Left lung (tissue), 10 donors: ENCODE measurements around the gene MECR. TPM values are rescaled to one million over a fixed set of nuclear protein-coding genes. Genes with fewer than 3 reads are reported as not detected.

ENCODE experiments used
- ATAC-seq: fragments of 200-7000 bp; cut with Tn5 transposase; one replicate; pipeline ENCODE4 v1.9.1; 2020; ENCODE audit warnings: moderate library complexity
- DNase-seq, 4 donors: peaks; one replicate each; pipeline ENCODE4 v3.0.0-alpha.2; 2013 to 2020
- H3K27ac ChIP-seq, 2 donors: fragments of 200-600 bp; sonication (generic) in 1 of 2; one replicate each; pipeline versions ENCODE4 v1.5.0 to v1.8.0; 2020 to 2021
- H3K27me3 ChIP-seq, 2 donors: fragments of 200-600 bp; sonication (generic) in 1 of 2; one replicate each; pipeline versions ENCODE4 v1.5.0 to v1.8.0; 2020 to 2021
- H3K36me3 ChIP-seq, 2 donors: fragments of 200-600 bp; sonication (generic) in 1 of 2; one replicate each; pipeline versions ENCODE4 v1.5.0 to v1.8.0; 2020 to 2021
- H3K4me1 ChIP-seq, 2 donors: fragments of 200-600 bp; one replicate each; pipeline ENCODE4 v1.8.0; 2021
- H3K4me3 ChIP-seq, 2 donors: fragments of 200-600 bp; sonication (generic) in 1 of 2; one replicate each; pipeline versions ENCODE4 v1.5.0 to v1.8.0; 2020 to 2021; ENCODE audit warnings: mild to moderate bottlenecking in 1 of 2
- H3K9me3 ChIP-seq, 2 donors: fragments of 200-600 bp; sonication (generic) in 1 of 2; one replicate each; pipeline versions ENCODE4 v1.5.0 to v1.8.0; 2020 to 2021
- CTCF ChIP-seq, 2 donors: fragments of 200-600 bp; sonication (generic) in 1 of 2; IDR thresholded peaks; one replicate each; pipeline versions ENCODE4 v1.5.0 to v1.8.0; 2021; ENCODE audit warnings: antibody characterized with exemption in 2 of 2
- intact Hi-C, 2 donors: fragments of 100-400 bp; cut with DNase I; formaldehyde crosslinking; loops; one replicate each; pipeline versions ENCODE4 v1.11.2 to v1.14.2; 2022
- polyA plus RNA-seq, 6 donors: library from polyadenylated mRNA; unstranded; fragments of 120-200 nt; gene quantifications; one replicate each; pipeline ENCODE4 v1.2.1, GENCODE V29; 2013; ENCODE audit not compliant: insufficient read length in 6 of 6
- total RNA-seq, 2 donors: library from RNA; stranded (reverse); fragmentation: NEBNext Ultra II Directional; extraction: Animal tissue kit (Norgen Biotek cat#: 25700); gene quantifications; one replicate each; pipeline ENCODE4 v1.2.1, GENCODE V29; 2021
- donor health status: DM: no; HTN: yes; CAD: no.
- donor health status: DM: no; HTN: no; CAD: no.

Gene MECR
- total and polyA plus RNA-seq, 8 donors, result 19.2 to 40.2 (median 30.3) TPM

- H3K27ac ChIP-seq, result no peak overlapping the region
- ATAC-seq (peak; percentile 37), DNase-seq (peak in 1 of 4 donors; percentile 69)
- H3K4me1 ChIP-seq, result peaks cover 0 to 5% of the 10 kb centered on the region in 2 donors
- H3K9me3 ChIP-seq, result no peaks in the 10 kb centered on the region
- TF ChIP-seq CTCF (IDR thresholded peaks at IDR 0.05), result no peak
- no peaks in the 10 kb centered on the region for H3K36me3 ChIP-seq
- intact Hi-C loops, result no loop called here
- H3K27me3 ChIP-seq, result no peaks in the 10 kb centered on the region
- no peak overlapping the region for H3K4me3 ChIP-seq
Observed at GRCh38 chr1:29249170-29249691, 18.5 kb upstream of the MECR start.

GRCh38 chr1:29248409-29248808 is 17.7 kb upstream of the MECR start:
- Histone ChIP-seq H3K36me3 (no peaks in the 10 kb centered on the region), H3K27ac (no peak overlapping the region), H3K9me3 (no peaks in the 10 kb centered on the region), H3K27me3 (no peaks in the 10 kb centered on the region), H3K4me1 (peaks cover 0 to 5% of the 10 kb centered on the region in 2 donors), H3K4me3 (no peak overlapping the region)
- ATAC-seq (no peak), DNase-seq (no peak)
- TF ChIP-seq CTCF (IDR thresholded peaks at IDR 0.05), result no peak
- intact Hi-C loops, result no loop called here

- no peak for ATAC-seq
- Histone ChIP-seq H3K27ac (no peak overlapping the region), H3K4me1 (peaks cover 0 to 5% of the 10 kb centered on the region in 2 donors), H3K4me3 (no peak overlapping the region), H3K27me3 (no peaks in the 10 kb centered on the region), H3K9me3 (no peaks in the 10 kb centered on the region), H3K36me3 (no peaks in the 10 kb centered on the region)
- no peak for TF ChIP-seq CTCF (IDR thresholded peaks at IDR 0.05)
- intact Hi-C loops, result no loop called here
- no peak for DNase-seq
Observed at GRCh38 chr1:29247571-29248273, 17.0 kb upstream of the MECR start.

- DNase-seq (no peak), ATAC-seq (no peak)
- H3K36me3 ChIP-seq, result no peaks in the 10 kb centered on the region
- peaks cover 0 to 1% of the 10 kb centered on the region in 2 donors for H3K27me3 ChIP-seq
- intact Hi-C loops, result no loop called here
- no peaks in the 10 kb centered on the region for H3K9me3 ChIP-seq
- H3K27ac ChIP-seq, result no peak overlapping the region
- H3K4me1 ChIP-seq, result peaks cover 0 to 5% of the 10 kb centered on the region in 2 donors
- no peak overlapping the region for H3K4me3 ChIP-seq
- TF ChIP-seq CTCF (IDR thresholded peaks at IDR 0.05), result no peak
Observed at GRCh38 chr1:29247044-29247443, 16.3 kb upstream of the MECR start.

- Histone ChIP-seq H3K27ac (no peak overlapping the region), H3K9me3 (no peaks in the 10 kb centered on the region), H3K4me1 (peaks cover 0 to 5% of the 10 kb centered on the region in 2 donors), H3K4me3 (no peak overlapping the region), H3K36me3 (no peaks in the 10 kb centered on the region), H3K27me3 (peaks cover 0 to 13% of the 10 kb centered on the region in 2 donors)
- no peak for DNase-seq
- peak in 1 of 2 donors; percentile 26 for TF ChIP-seq CTCF (IDR thresholded peaks at IDR 0.05)
- ATAC-seq, result peak; percentile 66
- intact Hi-C loops, result no loop called here
Observed at GRCh38 chr1:29245876-29246275, 15.1 kb upstream of the MECR start.
